IPS DF 19.7 (cell line): Measurements from ENCODE around the gene GALNT9.

ENCODE experiments used
- DNase-seq: peaks from one replicate; pipeline ENCODE4 v3.0.0-alpha.2; 2013; ENCODE audit warnings: low read depth, low spot score

Gene GALNT9

DNA sequence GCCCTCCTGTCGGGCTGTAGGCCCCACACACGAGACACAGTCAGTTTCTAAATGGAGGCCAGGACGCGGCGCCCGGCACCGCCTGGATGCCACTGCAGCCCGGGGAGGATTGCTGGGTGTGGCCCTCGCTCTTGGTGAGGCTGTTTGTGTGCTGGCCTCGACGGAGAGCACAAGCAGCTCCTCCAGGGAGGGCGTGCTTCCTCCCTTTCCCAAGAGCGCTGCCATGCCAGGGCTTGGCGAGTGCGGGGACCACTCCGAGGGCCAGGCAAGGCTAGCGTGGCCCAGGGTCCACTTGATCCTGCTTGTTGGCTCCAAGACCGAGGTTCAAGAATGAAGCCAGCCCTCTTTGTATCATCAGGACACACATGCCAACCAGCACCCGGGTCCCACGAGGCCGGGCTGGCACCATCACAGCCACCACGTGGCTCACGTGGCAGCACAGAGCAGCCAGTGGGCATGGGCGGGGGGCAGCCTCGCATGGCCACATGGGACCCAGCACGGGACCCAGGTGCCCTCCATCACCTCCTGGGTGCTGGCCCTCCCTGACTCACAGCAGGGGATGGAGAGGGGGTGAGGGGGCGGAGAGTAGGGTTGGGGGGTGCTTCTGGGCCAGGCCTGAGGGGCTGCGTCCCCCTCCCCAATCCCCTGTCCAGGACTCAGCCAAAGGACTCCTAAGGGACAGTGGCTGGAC lies 113.9 kb downstream of the GALNT9 start:
- DNase-seq: no peak

DNA sequence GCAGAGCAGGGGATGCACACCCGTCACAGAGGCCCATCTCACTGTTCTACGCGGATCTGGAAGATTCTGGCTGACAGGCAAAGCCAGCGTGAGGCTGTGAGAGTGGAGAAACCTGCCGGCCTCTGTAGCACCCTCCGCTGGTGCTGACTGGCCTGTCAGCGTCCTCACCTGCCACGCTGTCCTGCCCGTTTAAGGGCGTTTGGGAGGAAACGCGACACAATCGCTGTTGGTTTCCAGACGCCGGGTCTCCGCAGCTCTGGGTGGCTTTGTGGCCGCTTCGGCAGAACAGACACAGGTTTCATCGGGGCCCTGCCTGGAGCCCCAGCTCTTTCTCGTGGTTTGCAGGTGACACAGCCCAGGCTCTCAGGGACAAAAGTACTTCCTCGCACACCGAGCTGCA lies 114.5 kb downstream of the GALNT9 start:
- DNase-seq: no peak

DNA sequence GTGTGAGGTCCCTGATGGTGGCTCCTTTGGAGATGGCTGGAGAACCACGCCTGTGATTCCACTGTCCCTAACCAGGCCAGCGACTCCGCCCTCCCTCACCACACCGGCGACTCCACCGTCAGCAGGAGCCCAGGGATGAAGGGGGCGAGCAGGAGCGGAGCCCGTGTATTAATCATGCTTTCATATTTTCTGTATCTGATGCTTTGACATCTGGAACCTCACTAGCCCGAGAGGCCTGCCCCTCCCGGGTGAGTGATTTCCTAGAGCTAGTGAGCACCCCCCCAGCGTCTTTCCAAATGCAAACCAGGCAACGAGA lies 115.3 kb downstream of the GALNT9 start:
- no peak for DNase-seq

DNA sequence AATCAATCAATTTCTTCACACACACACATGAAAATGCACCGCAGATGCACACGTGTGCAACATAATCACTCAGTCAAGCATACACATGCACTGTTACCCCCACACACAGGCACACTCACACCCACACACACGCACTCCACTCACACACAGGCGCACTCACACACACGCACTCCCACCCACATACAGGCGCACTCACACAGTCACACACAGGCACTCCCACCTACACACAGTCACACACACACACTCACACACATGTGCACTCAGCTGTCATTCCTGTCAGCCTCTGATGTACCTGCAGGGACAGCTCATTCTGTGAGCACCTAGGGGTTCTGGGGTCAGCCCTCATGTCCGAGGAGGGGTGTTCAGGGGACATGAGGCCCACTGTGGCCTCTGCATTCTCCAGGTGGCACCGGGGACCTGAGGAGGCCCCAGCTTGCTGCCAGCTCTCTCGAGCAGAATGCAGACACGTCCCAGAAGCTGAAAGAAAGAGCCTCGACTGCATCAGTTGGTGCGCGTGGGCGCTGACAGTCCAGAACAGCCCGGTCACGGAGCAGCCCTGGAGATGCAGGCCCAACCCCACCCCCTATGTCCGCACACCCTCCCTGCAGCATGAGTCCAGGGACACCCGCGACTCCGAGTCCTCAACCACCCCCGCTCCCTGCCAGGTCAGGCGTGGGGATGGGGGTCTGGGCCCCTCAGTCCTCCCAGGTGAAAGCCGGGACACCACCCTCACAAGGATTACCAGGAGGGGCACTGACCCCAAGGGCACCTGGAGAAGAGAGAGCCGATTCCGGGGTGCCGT lies 115.8 kb downstream of the GALNT9 start:
- no peak for DNase-seq

DNA sequence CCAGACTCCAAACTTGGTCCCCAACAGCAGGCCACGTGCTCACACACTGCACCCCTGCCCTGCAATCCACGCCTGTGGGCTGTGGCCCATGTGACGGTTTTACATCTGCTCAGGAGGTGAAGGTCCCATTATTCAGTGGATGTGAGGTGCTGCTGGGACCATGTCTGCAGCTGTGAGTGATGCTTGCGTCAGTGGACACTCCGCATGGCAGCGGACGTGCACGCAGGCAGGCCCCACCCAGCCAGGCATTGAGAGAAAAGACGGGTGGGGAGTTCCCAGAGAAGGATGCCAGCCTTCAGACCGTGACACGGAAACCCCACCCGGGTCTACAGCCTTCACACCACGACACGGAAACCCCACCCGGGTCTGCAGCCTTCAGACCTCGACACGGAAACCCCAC lies 117.6 kb downstream of the GALNT9 start:
- no peak for DNase-seq

GRCh38 chr12:132211326-132211725 lies 118.1 kb downstream of the GALNT9 start:
- DNase-seq: no peak

DNA sequence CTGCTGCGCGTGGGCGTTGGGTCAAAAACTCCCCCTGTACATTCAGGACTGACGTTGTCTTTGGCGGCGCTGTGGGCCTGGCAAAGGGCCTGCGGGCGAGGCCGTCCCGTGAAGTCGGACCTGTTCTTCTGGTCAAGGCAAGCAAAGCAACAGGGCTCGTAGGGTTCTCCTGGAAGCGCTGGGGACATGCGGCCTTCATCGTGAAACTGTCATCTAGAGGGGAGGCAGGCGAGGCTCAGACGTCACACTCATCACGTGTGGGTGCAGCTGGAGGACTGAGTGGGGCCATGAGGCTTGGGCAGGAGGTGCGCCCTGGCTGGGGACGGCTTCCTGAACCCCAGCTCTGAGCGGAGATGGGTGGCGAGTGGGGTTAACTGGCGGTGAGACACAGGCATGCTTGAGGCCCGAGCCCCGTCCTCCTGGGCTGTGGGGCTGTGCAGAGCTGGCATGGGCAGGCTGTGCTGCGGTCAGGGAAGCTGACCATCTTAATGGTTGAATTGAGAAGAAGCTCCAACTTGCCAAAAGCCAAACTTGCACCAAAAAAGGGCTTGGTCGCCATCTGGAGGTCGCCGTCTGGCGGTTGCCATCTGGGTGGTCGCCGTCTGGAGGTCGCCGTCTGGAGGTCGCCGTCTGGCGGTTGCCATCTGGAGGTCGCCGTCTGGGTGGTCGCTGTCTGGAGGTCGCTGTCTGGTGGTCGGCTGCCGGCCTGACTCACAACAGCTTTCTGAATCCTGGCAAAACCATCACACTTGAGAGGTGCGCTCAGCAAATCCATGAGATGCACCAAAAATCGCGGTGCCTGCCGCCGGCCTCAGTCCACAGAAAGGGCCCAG lies 119.0 kb downstream of the GALNT9 start:
- DNase-seq: no peak

DNA sequence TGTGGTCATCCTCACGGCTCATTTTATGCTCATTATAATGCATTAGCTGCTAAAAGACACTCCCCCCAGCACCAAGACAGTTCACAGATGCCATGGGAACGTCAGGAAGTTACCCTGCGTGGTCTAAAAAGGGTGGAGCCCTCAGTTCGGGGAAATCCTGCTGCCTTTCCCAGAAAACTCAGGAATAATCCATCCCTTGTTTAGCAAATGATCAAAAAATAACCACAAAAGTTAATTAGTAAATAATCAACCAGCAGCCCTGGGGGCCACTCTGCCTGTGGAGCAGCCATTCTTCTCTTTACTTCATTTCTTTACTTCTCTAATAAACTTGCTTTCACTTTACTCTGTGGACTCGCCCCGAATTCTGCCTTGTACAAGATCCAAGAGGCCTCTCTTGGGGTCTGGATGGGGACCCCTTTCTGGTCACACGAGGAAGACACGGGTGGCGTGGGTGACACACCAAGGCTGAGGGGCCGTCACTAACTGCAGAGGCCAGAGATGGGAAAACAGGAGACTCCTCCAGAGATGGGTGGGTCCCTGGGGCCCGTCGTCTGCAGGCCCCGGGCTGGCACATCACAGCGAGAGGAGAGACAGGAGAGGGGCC lies 119.7 kb downstream of the GALNT9 start:
- no peak for DNase-seq

- no peak for DNase-seq
Measured at GRCh38 chr12:132208153-132208823, 121.1 kb downstream of the GALNT9 start.

GRCh38 chr12:132207083-132207775 lies 122.2 kb downstream of the GALNT9 start:
- DNase-seq: no peak

DNA sequence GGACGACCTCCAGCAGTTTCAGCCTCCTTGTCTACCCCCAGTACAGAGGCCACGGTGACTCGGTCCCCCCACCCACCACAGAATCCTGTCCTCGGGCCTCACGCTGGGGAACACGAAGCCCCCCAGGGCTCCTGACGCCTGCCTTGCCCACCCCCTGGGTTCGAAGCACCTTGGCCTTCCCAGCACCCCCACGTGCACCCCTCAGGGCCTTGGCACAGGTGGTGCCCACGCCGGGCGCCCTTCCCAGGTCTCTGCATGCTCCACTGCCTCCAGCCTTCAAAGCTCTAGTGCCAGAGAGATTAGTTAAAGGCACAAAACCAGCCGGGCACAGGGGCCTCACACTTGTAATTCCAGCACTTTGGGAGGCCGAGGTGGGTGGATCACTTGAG lies 123.3 kb downstream of the GALNT9 start:
- DNase-seq: no peak

DNA sequence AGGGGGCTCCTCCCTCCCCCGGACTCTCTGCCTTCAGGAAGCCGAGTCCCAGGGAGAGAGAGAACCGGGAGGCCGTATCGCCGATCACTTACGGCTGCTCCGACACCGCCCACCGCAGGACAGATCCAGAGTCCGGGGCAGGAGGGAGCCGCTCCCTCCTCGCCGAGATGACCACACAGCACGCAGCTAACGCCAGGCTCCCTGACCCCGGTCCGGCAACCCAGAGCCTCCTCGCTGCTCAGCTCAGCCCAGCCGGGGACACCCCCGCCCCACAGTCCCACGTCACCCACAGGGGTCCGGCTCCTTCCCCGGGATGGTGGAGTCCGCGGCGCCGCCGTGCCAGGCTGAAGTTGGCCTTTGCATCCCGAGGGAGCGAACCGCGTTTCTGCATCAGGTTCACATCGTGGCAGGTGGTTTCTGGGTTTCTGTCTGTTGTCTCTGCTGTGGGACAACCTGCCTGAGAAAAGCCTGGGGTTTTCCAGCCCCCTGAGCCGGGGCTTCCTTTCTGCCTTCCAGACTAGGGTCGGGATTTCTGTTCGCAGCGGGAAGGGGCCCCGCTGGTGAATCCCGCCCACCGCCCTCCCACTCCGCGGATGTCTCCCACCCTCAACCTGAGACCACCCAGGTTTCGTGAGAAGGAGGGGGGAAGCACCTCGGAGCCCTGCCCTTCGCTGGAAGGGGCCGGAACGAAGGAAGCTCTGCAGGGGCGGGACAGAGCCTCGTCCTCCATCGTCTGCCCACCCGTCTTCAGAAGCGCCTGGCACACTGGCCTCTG lies 123.9 kb downstream of the GALNT9 start:
- DNase-seq: no peak

DNA sequence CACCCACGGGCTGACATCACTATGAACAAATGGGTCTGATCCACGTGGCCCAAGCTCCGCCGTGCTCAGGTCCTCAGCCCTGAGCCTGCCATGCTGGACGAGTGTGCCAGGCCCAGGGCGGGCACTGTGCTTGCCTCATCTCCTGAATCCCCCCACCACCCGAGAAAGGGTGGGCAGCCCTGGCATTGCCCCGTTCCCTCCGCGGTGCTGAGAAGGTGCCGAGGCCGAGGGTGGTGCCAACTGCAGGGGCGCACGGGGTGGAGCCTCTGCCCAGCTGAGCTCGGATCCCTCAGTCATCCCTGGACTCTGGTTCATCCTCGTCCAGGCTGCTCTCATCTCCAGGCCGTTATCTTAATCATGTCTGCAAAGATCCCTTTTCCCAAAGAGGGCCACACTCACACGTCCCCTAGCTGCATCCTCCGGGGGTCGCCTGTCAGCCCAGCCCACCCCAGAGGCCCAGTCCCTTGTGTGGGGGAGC lies 124.6 kb downstream of the GALNT9 start:
- DNase-seq: no peak

DNA sequence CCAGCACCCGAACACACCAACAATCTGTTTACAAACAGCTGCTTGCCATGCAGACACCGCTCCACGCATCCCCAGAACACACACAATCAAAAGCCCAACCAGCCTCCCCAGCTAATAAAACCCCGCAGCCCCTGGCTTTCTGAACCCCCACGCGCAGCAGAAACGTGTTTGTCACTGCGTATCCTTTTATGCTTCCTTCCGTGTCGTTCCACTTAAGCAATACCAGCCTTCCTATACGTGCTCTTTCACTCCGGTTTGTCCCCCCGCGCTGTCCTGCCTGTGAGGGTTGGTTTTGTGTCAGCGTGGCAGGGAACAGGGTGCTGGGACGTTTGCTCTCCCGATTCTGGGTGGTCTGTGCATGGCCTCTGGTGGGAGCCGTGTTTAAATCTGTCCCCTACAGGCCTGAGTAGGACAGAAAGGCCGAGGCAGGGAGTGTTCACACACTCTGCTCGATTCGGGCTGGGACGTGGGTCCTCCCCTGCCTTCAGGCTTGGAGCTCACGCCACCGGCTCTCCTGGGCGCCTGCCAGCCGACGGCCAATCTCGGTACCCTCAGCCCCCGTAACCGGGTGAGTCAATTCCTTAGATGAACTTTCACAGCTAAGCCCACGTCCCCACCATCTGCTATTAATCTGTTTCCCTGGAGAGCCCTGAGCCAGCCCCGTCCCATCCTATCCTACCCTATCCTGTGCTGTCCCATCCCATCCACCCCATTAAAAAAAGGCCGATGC lies 125.2 kb downstream of the GALNT9 start:
- DNase-seq: no peak

DNA sequence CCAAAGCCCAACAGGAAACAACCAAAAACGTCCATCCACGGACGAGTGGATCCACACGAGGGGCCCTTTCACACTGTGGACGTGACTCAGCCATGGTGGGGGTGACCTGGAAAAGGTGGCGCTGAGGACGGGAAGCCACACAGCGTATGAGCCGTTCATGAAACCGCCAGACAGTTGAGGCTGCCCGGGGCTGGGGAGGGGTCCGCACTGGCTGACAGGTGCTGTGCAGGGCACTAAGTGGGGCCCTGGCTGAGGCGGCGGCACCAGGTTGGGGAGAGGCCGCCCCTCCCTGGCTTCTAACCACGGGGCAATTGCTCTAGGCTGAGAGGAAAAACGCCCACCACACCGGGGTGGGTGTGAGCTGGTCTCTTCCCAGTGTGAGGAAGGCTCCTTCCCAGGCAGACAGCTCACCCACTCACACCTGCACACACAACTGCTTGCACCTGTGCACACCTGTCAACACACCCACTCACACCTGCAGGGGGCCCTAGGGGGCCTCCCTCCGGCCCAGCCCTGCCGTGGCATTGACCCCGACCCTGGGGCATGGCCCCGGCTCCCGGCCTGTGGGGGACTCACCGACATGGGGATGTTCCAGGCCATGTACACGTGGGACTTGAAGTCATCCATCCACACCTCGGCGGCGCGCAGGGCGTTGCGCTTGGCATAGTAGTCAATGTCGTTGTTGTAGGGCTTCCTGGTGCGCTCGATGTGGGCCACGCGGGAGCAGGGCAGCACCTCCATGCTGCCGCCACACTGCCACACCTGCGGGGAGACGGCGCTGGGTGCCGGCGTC lies 126.3 kb downstream of the GALNT9 start:
- no peak for DNase-seq

DNA sequence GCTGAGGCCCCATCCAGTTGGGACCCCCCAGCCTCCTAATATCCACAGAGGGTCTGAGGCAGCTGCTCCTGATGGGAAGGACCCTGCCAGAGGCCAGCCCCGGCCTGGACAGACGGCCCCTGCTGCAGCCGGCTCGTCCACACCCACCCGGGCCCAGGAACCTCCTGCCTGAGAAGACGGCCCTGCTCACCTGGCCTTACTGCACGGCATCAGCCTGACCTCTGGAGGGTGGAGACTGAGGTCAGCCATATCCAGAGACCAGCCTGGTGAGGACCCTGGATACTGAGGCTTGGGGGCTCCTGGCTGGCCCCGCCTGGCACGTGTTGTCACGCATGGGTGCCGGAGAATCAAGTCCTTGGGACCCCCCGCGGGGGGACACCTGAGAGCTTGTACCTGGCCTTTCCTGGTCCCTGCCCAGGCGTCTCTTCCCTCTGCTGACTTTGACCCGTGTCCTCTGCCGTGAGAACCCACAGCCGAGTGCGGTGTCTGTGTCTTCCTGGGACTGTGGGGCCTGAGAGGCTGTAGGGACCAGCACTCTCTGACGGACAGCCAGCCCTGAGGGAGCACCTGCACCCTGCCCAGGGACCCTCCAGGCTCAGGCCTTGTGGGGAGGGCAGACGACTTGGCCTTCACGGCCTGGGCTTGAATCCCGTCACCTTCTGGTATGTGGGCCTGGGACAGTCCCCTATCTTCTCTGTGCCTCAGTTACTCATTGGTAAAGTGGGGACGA lies 127.8 kb downstream of the GALNT9 start:
- no peak for DNase-seq

DNA sequence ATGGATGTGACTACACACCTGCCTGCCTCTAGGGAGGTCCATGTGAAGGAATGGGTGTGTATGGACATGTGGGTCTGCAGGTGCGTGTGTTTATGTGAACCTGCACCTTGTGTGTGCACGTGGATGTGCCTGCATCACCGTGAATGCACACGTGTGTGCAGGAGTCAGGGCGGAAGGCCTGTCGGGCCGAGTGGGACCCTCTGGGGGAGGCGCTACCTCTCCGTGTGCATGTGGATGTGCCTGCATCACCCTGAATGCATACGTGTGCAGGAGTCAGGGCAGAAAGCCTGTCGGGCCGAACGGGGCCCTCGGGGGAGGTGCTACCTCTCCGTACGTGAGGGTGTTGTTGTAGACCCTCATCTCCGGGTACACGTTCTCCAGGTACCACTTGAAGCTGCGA lies 128.6 kb downstream of the GALNT9 start:
- no peak for DNase-seq
